GM11168 (cell line): ENCODE measurements around the gene HMGN1.
"Not testable (repeated sequence)": the region's sequence is repeated elsewhere in the genome, so short reads cannot be mapped to it uniquely, and the experiment has no call there.

ENCODE experiments used
- in situ Hi-C: fragments of 300-500 bp; cut with MboI; formaldehyde crosslinking; loops from one replicate; pipeline ENCODE4 v1.12.0; 2022; ENCODE audit warnings: low sequenced_read_pairs; ENCODE audit not compliant: unreplicated experiment

Gene HMGN1

DNA sequence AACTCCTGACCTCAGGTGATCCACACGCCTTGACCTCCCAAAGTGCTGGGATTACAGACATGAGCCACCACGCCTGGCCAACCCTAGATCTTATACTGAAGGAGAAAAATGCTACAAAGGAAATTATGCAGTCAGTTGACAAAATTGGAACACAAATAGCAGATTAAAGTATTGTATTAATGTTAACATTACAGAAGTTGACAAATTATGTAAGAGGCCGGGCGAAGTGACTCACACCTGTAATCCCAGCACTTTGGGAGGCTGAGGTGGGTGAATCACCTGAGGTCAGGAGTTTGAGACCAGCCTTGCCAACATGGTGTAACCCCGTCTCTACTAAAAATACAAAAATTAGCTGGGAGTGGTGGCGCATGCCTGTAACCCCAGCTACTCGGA lies 21.0 kb upstream of the HMGN1 start:
- in situ Hi-C loops = not testable (repeated sequence)

DNA sequence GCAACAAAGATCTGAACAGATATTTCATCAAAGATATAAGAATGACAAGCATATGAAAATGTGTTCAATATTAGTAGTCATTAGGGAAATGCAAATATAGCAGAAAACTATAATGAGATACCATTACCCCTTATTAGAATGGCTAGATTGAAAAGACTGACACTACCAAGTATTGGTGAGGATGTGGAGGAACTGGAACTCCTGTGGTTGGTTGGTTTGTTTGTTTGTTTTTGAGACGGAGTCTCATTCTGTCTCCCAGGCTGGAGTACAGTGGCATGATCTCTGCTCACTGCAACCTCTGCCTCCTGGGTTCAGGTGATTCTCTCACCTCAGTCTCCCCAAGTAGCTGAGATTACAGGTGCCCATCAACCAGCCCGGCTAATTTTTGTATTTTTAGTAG lies 18.9 kb upstream of the HMGN1 start:
- in situ Hi-C loops = no loop called here

DNA sequence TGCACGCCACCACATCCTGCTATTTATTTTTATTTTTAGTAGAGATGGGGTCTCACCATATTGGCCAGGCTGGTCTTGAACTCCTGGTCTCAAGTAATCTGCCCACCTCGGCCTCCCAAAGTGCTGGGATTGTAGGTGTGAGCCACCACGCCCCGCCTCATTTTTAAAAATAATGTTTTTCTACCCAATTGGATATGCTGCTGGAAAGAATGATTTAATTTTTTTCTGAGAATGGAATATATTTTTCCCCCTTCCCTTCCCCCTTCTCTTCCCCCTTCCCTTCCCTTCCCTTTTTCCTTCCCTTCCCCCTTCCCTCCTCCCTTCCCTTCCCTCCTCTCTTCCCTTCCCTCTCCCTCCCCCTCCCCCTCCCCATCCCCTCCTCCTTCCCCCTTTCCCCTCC lies 17.7 kb upstream of the HMGN1 start:
- in situ Hi-C loops = no loop called here

DNA sequence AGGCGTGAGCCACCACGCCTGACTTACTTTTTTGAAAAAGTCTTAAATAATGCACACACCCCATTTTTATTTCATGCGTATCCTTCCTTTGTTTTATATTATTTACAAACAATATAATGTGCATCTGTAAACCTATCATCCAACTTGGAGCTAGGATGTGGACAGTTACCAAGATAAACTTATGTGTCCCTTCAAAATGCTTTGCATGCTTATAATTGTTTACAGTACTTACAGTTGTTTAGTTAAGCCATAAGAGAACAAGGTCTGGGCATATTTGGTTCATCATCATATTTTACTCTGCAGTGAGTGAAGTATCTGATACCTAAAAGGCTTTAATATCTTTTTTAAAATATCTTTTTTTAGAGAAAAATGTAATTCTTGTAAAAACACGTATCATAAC lies 16.1 kb upstream of the HMGN1 start:
- in situ Hi-C loops = no loop called here

DNA sequence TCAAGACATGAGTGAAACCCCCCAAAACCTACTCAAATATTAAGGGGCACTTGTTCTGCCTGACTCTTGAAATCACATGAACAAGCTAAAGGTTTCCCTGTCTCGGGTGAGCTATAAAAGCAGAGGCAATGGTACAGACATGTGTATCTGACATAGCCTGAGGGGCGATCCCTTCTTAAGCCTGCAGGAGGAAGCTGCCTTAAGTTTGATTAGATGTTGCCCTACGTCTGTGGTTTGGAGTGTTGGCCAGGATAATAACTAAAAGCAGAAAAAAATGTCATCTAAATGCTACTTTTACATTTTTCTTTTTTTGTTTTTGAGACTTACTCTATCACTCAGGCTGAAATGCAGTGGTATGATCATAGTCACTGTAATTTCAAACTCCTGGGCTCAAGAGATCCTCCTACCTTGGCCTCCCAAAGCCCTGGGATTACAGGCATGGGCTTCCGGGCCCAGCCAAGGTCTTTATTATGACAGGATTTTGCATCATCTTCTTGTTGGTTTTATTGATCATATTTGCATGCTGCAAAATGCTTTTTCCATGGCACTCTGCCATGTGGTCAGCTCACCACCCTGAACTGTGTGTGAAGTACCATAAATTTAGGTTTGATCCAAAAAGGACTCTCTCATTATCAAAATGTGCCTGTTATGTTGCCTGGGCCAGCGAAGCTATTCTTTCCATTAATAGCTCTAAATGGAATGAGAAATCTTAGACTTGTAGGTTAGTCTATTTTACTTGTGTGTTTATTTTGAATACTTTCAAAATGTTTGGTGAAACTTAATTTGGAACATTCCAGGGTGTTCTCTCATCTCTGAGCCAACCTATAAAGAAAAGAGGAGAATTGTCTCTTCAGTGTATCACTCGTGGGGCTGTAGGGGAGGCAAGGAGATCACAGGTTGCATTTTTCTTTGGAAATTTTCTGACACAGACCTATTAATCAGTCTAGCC lies 15.0 kb upstream of the HMGN1 start:
- in situ Hi-C loops = no loop called here

DNA sequence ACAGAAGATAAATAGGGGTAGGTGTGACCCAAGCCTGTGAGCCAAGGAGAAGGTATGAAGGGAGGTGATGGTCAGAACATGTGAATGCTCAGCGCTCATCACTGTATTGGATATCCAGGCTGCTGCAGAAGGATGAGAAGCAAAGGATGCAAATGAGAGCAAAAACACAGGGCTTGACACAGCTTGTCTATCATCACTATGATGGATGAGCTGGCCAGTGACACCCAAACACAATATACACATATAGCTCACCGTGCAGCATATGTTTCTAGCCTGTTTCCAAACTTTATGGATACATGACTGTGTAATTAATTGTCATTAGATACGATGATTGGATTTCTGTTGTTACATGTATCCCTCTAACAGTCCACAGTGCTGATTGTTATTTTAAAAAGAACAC lies 13.8 kb upstream of the HMGN1 start:
- in situ Hi-C loops = no loop called here

DNA sequence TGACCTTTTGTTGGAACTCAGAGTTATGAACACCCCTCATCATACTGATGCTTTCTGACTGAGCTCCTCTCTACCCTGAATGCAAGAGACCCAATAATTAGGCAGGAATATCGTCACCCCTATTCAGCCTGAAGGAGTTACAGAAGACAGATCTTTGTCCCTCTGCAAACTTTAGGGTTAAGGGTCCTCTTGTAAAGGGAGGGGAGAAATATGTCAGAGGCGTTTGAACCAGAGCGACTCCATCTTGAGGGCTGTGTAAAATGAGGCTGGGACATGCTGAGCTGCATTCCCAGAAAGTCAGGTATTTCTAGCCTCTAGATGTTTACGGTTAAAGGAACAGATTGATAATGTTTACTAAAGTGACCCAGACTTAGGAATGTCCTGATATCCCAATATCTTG lies 10.5 kb upstream of the HMGN1 start:
- in situ Hi-C loops = no loop called here

DNA sequence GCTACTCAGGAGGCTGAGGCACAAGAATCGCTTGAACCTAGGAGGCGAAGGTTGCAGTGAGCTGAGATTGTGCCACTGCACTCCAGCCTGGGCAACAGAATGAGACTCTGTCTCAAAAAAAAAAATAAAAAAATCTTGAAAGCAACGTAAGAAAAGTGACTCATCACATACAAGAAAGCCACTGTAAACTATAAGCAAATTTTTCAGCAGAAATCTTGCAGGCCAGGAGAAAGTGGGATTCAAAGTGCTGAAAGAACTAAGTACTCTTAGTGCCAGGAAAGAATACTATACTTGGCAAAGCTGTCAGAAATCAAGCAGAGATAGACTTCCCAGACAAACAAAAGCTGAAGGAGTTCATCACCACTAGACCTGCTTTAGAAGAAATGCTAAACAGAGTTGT lies 4.4 kb upstream of the HMGN1 start:
- in situ Hi-C loops = no loop called here

DNA sequence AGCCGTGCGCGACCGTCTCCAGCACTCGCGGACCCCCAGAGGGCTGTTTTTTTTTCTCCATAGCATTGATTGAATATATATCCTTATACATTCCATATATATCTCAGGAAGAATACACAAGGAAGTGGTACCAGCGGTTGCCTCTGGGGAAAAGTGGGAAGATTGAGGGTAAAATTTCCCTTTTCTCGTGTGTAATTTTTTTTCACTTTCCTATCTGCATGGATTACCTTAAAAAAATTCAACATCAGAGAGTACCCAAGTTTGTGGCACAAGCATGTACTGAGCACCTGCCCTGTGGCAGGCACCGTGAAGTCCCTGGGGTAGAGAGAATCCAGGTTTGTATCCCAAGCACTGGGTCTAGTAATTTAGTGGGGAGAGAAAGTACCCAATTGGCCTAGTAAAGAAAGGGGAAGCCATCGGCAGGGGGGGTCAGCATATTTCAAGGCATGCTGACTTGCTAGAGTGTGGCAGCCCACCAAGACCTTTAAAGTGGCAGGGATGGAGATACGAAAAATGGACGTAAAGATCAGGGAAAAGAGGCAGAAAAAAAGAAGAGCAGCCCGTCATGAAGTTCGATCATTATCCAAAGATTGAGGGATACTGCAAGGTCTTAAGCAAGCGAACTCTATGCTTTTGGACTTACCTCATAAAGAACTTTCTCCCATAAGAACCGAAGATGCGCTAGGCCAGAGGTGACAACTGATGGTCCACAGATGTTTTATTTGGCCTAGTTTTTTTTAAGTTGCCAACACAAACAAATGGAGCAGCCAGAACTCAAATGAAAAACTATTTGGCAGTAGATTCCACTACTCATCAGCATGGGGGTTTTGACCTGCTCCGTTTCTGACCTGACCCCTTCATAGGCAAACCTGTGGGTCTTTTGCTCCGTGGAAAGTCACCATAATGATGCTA lies 1.5 kb upstream of the HMGN1 start:
- in situ Hi-C loops = no loop called here

DNA sequence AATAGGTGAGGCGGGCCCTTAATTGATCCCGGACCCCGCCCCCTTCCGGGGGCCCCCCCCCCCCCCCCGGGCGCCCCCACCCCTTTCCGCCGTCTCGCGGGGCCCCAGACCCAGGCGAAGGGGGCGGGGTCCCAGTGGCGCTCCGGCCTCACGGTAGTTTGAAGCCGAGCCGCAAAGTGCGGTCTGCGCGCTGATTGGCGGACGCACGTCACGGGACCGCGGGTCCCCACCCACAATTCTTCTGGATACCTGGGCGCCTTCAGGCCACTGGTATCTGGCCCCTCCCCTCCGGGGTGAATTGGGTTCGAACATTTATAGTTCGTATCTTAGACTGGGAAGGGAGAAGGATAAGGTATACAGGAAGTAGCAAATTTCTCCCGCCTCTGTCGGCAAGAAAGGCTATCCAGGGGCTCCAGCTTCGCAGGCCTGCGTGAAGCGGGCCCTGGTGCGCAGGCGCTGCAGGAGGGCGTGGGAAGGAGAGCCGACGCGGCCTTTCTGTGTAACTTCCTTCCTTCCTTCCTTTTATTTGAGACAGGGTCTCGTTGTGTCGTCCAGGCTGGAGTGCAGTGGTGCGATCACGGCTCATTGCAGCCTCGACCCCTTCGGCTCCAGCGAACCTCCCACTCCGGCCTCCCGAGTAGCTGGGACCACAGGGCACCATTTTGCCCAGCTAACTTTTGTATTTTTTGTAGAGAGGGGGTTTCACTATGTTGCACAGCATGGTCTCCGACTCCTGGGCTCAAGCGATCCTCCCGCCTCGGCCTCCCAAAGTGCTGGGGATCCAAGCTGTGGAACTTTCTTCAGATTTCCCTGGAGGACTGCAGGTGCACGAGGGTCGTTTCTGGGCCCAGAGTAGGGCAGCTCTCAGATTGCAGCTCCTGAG lies 564 bp upstream of the HMGN1 start:
- in situ Hi-C loops = no loop called here

DNA sequence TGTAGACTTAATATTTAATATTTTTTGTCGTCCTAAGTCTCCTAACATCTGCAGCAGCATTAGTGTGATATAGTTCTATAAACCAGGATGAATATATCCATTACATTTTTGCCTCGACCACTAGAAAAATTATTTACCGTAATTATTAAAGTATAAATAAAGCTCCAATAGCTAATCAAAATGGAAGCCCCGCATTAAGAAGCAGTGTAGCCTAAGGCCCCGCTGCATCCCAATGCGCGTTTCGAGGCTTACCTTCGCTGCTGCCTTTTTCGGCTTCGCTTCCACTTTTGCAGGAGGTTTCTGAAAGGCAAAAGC lies 891 bp downstream of the HMGN1 start:
- in situ Hi-C loops = no loop called here

DNA sequence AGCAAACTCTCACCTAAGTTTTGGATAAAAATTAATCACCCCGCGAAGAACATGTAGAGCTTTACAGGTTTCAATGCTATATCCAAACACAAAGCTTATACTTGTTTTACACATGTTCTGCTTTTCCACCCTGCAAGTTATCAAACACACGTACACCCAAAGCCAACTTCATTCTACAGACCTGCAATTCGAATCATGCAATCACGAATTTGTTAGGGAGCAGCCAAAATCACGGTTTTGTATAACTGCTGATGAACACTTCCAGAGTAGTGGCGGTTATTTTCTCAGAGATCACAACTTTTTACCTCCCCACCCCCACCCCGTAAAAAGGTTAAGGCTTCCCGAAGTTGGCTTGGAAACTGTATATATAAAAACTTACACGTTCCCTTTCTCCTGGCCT lies 1.4 kb downstream of the HMGN1 start:
- in situ Hi-C loops = no loop called here

DNA sequence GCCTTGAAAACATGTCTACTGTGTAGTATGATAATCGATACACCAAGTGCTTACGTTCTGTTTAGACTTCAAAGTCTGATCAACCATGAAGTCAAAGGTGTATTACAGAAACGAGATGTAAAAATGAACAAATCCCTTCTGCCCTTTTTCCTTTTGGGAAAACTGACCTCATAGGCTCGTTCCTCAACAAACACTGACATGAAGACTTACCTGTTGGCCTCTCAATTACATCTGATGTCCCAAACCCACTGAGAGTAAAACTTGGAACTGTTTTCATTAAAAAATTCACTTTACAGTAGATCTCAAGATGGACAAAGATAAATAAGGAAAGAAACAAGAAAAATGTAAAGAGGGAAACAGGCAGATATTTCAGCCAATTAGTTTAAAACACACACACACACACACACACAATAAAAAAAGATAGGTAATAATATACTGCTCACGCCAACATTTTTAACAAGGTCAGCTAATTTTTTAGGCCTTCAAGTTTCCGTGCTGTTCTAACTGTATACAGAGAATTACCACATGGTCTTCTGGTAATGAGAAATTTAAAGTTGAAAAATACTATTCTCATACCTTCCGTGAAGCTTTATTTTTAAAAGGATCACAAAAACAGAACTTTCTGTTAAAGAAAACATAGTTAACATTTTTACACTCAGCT lies 2.1 kb downstream of the HMGN1 start:
- in situ Hi-C loops = no loop called here

DNA sequence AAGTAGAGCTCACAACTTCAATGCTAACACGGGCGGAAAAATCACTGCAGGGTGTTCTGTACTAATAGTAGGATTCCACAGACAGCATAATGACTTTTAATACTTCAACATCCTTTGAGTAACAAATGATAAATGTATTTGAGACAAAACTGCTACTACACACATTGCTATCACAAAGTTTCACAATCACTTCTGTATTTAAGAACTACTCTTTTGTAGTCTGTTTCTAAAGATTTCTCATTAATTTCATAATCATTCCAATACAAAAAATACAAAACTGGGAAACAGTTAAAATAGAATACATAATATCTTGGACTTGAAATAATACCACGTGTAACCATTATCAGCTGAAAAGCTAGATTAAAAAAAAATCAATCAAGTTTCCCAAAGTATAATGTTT lies 2.7 kb downstream of the HMGN1 start:
- in situ Hi-C loops = no loop called here

DNA sequence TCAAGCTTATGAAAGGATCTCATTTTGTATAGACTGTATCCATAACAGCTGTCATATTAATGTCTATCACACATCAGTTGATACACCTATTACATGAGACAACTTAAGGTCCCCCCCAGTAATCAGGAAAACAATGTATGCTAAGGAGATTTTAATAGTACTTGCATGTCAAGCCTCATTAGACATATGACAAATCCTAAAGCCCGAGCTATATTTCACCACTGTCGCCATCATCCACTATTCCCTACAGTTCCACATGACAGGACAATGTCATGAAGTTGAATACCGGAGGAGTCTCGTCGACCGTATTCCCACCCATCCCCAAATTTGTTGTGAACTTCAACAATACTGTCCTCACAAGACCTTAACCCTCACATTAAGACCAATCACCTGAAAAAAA lies 3.4 kb downstream of the HMGN1 start:
- in situ Hi-C loops = no loop called here

DNA sequence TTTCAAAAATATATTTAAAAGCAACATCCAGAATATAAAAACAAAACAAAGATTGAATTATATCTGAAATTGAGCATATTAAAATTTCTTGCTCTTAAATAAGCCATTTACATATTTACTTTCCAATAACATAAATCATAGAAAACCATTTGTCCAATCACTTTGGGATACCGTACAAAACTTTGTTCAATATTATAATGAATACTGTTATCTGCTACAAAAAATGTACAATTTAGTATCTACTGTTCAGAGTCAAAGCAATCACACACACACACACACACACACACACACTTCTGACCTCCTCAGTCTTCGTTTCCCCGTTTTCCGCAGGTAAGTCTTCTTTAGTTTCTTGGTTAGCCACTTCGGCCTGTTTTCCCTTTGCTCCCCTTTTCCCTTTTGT lies 4.0 kb downstream of the HMGN1 start:
- in situ Hi-C loops = no loop called here

DNA sequence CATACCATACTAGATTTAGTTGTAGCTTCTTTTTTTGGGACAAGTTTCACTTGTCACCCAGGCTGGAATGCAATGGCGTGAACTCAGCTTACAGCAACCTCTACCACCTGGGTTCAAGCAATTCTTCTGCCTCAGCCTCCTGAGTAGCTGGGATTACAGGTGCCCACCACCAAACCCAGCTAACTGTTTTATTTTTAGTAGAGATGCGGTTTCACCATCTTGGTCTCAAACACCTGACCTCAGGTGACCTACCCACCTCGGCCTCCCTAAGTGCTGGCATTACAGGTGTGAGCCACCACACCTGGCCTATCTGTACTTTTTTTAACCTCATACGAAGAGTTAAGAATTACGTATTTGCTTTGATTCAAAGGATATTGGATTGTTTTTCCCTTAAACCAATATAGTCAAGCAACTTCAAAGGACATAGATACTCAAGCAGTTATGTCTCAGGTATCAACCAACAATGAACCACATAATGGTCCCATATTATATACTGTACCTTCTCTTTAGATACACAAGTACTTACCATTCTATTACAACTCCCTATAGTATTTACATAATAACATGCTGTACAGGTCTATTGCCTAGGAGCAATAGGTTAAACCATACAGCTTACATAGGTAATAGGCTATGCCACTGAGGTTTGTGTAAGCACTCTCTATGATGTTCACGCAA lies 7.5 kb downstream of the HMGN1 start:
- in situ Hi-C loops = no loop called here

DNA sequence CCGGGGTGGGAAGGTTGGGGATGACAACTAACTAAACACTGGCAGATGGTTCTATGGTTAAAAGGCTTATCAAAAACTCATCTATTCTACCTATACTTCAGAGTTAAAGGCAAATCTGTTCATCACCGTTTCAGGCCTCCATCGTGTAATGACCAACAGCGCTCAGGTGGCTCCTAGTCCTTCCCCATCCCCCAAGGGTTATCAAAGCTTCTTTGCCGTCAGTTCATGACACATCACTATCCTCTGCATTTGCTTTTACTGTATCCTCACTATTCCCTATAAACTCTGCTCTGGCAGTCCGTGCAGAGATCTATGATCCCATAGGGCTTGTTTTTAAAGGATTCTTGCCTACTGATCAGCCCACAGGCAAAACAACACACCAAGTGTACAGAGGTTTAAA lies 8.2 kb downstream of the HMGN1 start:
- in situ Hi-C loops = no loop called here

DNA sequence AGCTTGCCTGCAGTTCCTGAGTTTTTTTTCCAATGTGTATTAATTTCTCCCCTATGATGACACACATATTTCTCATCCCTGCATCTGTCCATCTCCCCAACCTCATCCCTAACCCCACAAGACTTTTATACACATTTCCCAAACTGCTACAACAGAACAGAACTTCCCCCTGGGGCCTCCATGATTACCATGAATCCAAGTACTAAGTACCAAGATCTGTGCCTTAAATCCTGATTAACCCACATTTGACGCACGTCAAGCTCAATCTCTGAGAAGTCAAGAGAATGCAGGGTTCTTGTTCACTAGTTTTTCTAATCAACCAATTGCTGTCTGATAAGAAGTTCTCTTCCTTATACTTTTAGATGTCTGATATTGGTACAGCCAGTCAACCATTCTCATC lies 9.7 kb downstream of the HMGN1 start:
- in situ Hi-C loops = no loop called here
